ENCODE measurements around the gene NIPAL4. TPM values are rescaled to one million over a fixed set of nuclear protein-coding genes. Genes with fewer than 3 reads are reported as not detected.

NIPAL4 gene
- total and polyA plus RNA-seq, 7 donors: 0.03 to 0.50 (median 0.34) TPM

GRCh38 chr5:157464519-157465171 is 4.6 kb downstream of the NIPAL4 start:
- H3K4me1 ChIP-seq: peaks cover 10% of the 10 kb centered on the region
- H3K36me3 ChIP-seq (ENCODE audit: insufficient read depth in 1 of 2, low read depth in 1 of 2): no peaks in the 10 kb centered on the region
- WGBS, 3 donors: 41 to 53% (median 48%) methylated on average over 4 of the region's 4 CpGs
- DNase-seq: peak in 1 of 2 donors; percentile 47
- TF ChIP-seq CTCF (IDR thresholded peaks at IDR 0.05): no peak
- peaks cover 0 to 22% (median 7%) of the 10 kb centered on the region in 3 donors for H3K27me3 ChIP-seq (ENCODE audit: insufficient read depth in 3 of 3, low read length in 2 of 3)
- H3K27ac ChIP-seq: peak overlapping the region; percentile 62
- H3K9me3 ChIP-seq: no peaks in the 10 kb centered on the region
- peak; percentile 83 to 90 (median 86) for ATAC-seq
- no peak overlapping the region for H3K4me3 ChIP-seq
- intact Hi-C loops (cut with DNase I): no loop called here

GRCh38 chr5:157468293-157468965 is 8.4 kb downstream of the NIPAL4 start:
- H3K4me3 ChIP-seq: no peak overlapping the region
- H3K36me3 ChIP-seq (ENCODE audit: insufficient read depth in 1 of 2, low read depth in 1 of 2): no peaks in the 10 kb centered on the region
- no peak for ATAC-seq
- intact Hi-C loops (cut with DNase I): no loop called here
- no peak overlapping the region for H3K27ac ChIP-seq
- TF ChIP-seq CTCF (IDR thresholded peaks at IDR 0.05): no peak
- H3K9me3 ChIP-seq: no peaks in the 10 kb centered on the region
- no peak for DNase-seq
- WGBS, 3 donors: 90 to 92% (median 91%) methylated on average over 13 of the region's 13 CpGs
- H3K4me1 ChIP-seq: peaks cover 21% of the 10 kb centered on the region
- H3K27me3 ChIP-seq (ENCODE audit: insufficient read depth in 3 of 3, low read length in 2 of 3): peaks cover 0 to 2% (median 0%) of the 10 kb centered on the region in 3 donors

GRCh38 chr5:157469073-157469472 is 9.1 kb downstream of the NIPAL4 start:
- intact Hi-C loops (cut with DNase I): no loop called here
- H3K4me3 ChIP-seq: no peak overlapping the region
- WGBS, 3 donors: 94 to 99% (median 98%) methylated on average over 7 of the region's 7 CpGs
- DNase-seq: no peak
- H3K27me3 ChIP-seq (ENCODE audit: insufficient read depth in 3 of 3, low read length in 2 of 3): peaks cover 0 to 2% (median 0%) of the 10 kb centered on the region in 3 donors
- no peaks in the 10 kb centered on the region for H3K9me3 ChIP-seq
- no peak for ATAC-seq
- no peak overlapping the region for H3K27ac ChIP-seq
- H3K4me1 ChIP-seq: peaks cover 21% of the 10 kb centered on the region
- H3K36me3 ChIP-seq (ENCODE audit: insufficient read depth in 1 of 2, low read depth in 1 of 2): no peaks in the 10 kb centered on the region
- no peak for TF ChIP-seq CTCF (IDR thresholded peaks at IDR 0.05)

- no peaks in the 10 kb centered on the region for H3K9me3 ChIP-seq
- H3K27me3 ChIP-seq (ENCODE audit: insufficient read depth in 3 of 3, low read length in 2 of 3): peaks cover 0 to 2% (median 0%) of the 10 kb centered on the region in 3 donors
- no peak for DNase-seq
- no peak overlapping the region for H3K27ac ChIP-seq
- no peak for ATAC-seq
- H3K36me3 ChIP-seq (ENCODE audit: insufficient read depth in 1 of 2, low read depth in 1 of 2): no peaks in the 10 kb centered on the region
- H3K4me3 ChIP-seq: no peak overlapping the region
- intact Hi-C loops (cut with DNase I): no loop called here
- WGBS, 3 donors: 54 to 68% (median 56%) methylated on average over 7 of the region's 7 CpGs
- peaks cover 16% of the 10 kb centered on the region for H3K4me1 ChIP-seq
- TF ChIP-seq CTCF (IDR thresholded peaks at IDR 0.05): no peak
These were observed 9.7 kb downstream of the NIPAL4 start for GRCh38 chr5:157469687-157470086.

Measured in psoas muscle (tissue), 8 donors.